AG04450 (cell line): ENCODE results near the gene USP10. TPM values are rescaled to one million over a fixed set of nuclear protein-coding genes. Genes with fewer than 3 reads are reported as not detected.

Experiments
- CTCF ChIA-PET: fragments of 300-600, 350-600 bp; formaldehyde crosslinking; extraction: SDS; loops from one replicate; lab custom pipeline; 2022; ENCODE audit warnings: antibody characterized with exemption, inconsistent platforms; lab: Charles Lee
- POLR2A ChIA-PET: fragments of 350-600 bp; formaldehyde crosslinking; extraction: SDS; loops from one replicate; lab custom pipeline; 2021; ENCODE audit warnings: antibody characterized with exemption, inconsistent platforms; lab: Yijun Ruan, JAX
- DNase-seq: peaks from one replicate; pipeline ENCODE4 v3.0.0-alpha.2; 2011; ENCODE audit warnings: low read depth, low spot score
- H3K27ac ChIP-seq: one replicate; pipeline ENCODE4 v1.5.1; 2012; ENCODE audit warnings: low read depth, low read length, control low read depth
- H3K27me3 ChIP-seq: one replicate; pipeline ENCODE4 v1.6.0; 2012; ENCODE audit warnings: low read length; ENCODE audit not compliant: control insufficient read depth, insufficient read depth
- H3K4me3 ChIP-seq: 2 replicates; pipeline ENCODE4 v1.5.1; 2011; ENCODE audit warnings: mild to moderate bottlenecking, low read depth, low read length, control low read depth
- H3K9me3 ChIP-seq: 2 replicates; pipeline ENCODE4 v1.5.1; 2012; ENCODE audit warnings: low read length; ENCODE audit not compliant: control insufficient read depth, insufficient read depth
- polyA plus RNA-seq: library from polyadenylated mRNA; depleted of rRNA; stranded (reverse); fragments of >200 nt; gene quantifications from 2 replicates; pipeline ENCODE4 v1.2.3, GENCODE V29; 2011
- TF ChIP-seq, protein P1 (sequence below): IDR thresholded peaks from 2 replicates; pipeline ENCODE4 v1.5.1; 2011; ENCODE audit warnings: low read depth, low read length, control low read depth, inconsistent platforms

The USP10 gene
- polyA plus RNA-seq, 1 experiment, result 54.9 TPM

DNA sequence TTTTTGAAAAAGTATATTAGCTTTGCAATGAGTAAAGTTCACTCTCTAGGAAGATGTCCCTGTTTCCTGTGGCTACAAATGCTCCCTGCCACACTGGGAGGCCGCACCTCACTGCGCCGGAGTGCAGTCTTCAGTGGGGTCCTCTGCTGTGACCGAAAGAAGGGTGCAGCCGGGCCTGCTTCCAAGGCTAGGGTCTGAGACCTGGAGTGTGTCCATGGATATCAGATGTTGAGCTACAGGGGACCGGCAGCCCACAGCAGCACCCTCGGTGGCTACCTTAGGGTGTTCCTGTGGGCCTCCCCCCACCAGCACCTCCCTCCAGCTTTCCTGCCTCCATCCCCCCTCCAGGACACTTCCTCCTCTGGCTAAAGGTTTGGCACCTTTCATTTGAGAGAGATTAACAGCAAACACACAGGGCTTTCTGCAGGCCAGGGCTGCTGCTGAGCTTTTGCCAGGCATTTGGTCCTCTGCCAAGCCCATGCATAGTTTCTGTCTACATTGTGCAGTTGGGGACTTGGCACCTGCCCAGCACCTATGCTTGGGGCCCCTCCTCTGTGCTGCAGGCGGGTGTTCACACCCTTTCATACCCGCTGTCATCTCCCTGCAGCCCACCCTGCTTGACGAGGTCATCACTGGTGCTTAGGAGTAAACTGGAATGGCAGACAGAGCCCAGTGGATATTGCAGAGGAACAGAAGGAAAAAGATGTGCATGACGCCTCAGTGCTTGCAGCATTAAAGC is 86.2 kb downstream of the USP10 start:
- Histone ChIP-seq H3K27me3 (no peaks in the 10 kb centered on the region), H3K27ac (peak overlapping the region; percentile 11), H3K9me3 (no peaks in the 10 kb centered on the region; the same call in 1 of the 2 replicates), H3K4me3 (no peak overlapping the region)
- TF ChIP-seq, protein P1, sequence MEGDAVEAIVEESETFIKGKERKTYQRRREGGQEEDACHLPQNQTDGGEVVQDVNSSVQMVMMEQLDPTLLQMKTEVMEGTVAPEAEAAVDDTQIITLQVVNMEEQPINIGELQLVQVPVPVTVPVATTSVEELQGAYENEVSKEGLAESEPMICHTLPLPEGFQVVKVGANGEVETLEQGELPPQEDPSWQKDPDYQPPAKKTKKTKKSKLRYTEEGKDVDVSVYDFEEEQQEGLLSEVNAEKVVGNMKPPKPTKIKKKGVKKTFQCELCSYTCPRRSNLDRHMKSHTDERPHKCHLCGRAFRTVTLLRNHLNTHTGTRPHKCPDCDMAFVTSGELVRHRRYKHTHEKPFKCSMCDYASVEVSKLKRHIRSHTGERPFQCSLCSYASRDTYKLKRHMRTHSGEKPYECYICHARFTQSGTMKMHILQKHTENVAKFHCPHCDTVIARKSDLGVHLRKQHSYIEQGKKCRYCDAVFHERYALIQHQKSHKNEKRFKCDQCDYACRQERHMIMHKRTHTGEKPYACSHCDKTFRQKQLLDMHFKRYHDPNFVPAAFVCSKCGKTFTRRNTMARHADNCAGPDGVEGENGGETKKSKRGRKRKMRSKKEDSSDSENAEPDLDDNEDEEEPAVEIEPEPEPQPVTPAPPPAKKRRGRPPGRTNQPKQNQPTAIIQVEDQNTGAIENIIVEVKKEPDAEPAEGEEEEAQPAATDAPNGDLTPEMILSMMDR, result no peak
- CTCF ChIA-PET, result interaction anchor here (0.8 kb wide), 1 partner anchor 186 kb away, joined by 4 read pairs; no protein-coding TSS in a partner anchor
- no peak for DNase-seq
- POLR2A ChIA-PET, result interaction anchor here (0.6 to 1.6 kb wide), 4 partner anchors 10 to 47 kb away, joined by 3 to 9 read pairs (median 6); partner anchors contain the start of gene CRISPLD2

DNA sequence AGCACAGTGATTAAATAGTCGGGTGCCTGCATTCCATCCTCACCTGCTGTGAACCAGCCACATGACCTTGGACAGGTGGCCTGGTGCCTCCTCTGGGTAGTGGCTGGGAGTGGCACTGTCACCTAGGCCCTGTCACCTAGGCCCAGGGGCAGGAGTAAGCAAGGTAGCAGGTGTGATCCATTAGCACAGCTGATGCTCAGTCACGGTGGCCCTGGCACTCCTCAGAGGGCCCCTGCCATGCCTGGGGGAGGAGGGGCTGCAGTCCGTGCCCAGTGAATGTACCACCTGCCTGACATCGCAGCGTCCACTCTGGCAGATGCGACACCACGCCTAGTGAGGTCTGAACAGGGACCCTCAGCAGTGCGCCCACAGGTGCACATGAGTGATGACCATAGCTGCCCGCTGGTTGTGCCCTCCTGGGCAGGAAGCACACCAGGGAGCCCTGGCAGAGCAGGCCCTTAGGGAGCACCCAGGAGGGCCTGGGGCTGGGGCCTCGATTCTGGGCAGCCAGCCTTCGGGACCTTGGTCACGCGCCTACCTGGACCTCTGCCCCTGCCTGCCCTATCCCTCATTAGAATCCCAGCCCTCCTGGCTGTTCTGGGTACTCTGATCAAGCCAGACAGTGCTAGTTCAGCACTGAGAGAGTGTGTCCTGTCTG is 86.9 kb downstream of the USP10 start:
- Histone ChIP-seq H3K27ac (no peak overlapping the region), H3K9me3 (no peaks in the 10 kb centered on the region; the same call in 1 of the 2 replicates), H3K4me3 (no peak overlapping the region), H3K27me3 (no peaks in the 10 kb centered on the region)
- no peak for DNase-seq
- CTCF ChIA-PET, result no interaction called here
- TF ChIP-seq, protein P1, result no peak
- POLR2A ChIA-PET, result interaction anchor here (0.6 to 1.6 kb wide), 2 partner anchors 9 to 21 kb away, joined by 3 to 7 read pairs; no protein-coding TSS in a partner anchor

DNA sequence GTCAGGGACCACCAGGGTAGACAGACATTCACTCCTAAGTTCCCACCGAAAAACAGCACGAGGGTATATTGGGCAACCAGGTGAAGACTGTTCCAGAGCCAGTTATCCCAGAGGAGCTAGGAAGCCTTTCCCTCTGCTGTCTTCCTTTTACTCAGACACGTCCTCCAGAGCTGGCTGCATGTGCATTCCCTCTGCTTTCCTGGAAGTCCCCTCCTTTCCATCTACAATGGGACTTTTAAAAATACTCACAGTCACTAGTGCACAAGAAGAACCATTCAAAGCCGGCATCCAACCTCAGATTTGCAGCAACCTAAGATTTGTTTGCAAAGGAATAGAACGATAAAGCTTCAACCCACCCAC is 87.4 kb downstream of the USP10 start:
- DNase-seq, result no peak
- no peaks in the 10 kb centered on the region; the same call in 1 of the 2 replicates for H3K9me3 ChIP-seq
- ChIA-PET CTCF (no interaction called here), POLR2A (interaction anchor here (0.6 kb wide), 1 partner anchor 22 kb away, joined by 3 read pairs; no protein-coding TSS in a partner anchor)
- TF ChIP-seq, protein P1, result no peak
- H3K27me3 ChIP-seq, result no peaks in the 10 kb centered on the region
- no peak overlapping the region for H3K4me3 ChIP-seq
- no peak overlapping the region for H3K27ac ChIP-seq

DNA sequence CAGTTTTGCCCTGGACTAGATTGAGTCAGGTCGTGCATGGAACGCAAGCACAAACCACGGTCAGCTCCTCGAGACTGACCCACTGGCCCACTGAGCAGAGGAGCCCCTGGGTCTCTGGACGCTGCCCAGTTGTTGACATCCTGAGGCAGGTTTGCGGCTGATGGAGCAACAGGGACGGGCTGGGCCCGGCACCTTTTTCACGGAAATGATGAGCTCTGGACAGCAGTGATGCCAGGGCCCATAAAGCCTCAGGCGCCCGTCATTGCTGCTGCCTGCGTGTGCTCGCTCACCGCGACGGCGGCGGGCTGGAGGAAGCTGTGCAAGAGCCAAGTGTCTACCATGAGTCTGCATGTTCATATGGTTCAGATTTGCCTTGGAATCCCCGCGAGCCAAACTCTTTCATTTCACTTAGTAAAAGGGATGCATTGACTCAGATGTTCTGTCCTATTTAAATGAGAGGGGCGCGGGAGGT is 89.2 kb downstream of the USP10 start:
- H3K27me3 ChIP-seq, result no peaks in the 10 kb centered on the region
- DNase-seq, result no peak
- no peak overlapping the region for H3K4me3 ChIP-seq
- ChIA-PET POLR2A (interaction anchor here (1.0 kb wide), 1 partner anchor 31 kb away, joined by 4 read pairs; the partner anchor contains the start of gene CRISPLD2), CTCF (no interaction called here)
- TF ChIP-seq, protein P1, result no peak
- H3K27ac ChIP-seq, result no peak overlapping the region
- no peaks in the 10 kb centered on the region; the same call in 1 of the 2 replicates for H3K9me3 ChIP-seq
